DMS53 treated with DMSO at 0.1 percent for 48 hours (cell line): Measurements from ENCODE around the gene KLHDC8A.

ENCODE experiments used
- DNase-seq: peaks from one replicate; lab custom pipeline; 2025; ENCODE audit not compliant: unreplicated experiment; lab: John Stamatoyannopoulos, UW

Gene KLHDC8A

GRCh38 chr1:205345761-205346160 is 11.0 kb downstream of the KLHDC8A start:
- no peak for DNase-seq

GRCh38 chr1:205344066-205344928 is 12.4 kb downstream of the KLHDC8A start:
- DNase-seq, result peak; percentile 39

DNA sequence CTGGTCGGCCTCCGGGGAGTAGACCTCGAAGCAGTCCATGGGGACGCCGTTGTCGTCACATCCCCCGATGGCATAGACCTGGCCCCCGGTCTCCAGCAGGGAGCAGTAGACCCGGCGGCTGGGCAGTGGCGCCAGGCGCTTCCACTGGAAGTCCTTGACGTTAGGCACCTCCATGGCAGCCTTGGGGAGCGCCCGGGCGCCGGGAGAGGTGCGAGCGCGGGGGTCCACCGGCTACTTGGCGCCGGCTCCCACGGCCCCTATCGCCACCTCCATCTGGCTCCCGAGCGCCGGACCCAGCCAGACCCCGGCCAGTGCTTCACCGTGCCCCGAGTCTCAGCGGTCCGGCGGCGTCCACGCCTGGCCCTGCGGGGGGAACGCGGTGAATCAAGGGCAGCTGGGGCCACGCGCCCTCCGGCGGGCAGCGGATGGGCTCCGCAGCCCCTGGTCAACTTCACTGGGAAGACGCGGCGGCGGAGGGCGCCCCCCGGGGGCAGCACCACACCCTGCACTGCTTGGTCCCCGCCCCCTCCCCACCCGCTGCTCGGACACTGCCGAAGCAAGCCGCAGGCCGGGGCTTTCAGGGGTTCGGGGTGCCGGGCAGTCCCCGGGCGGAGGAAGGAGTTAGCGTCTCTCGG is 13.2 kb downstream of the KLHDC8A start:
- peak; percentile 14 for DNase-seq

DNA sequence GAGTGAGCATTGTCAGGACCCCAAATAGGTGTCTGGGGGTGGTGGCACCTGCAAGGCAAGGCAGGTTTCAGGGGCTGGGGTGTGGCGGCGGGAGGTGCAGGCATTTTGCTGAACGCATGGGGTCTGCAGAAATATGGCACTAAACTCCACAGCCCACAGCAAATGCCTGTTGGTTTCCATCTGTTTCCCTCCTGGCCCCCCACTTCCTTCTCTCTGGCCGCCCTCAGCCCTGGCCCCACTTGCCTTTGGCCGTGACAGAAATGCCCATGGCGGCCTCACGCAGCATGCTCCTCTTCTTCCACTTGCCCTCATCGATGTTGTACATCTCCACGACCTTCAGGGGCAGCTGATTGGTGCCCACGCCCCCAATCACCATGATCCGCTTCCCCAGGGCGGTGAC is 13.7 kb downstream of the KLHDC8A start:
- no peak for DNase-seq

GRCh38 chr1:205340676-205341075 is 16.0 kb downstream of the KLHDC8A start:
- DNase-seq, result no peak

DNA sequence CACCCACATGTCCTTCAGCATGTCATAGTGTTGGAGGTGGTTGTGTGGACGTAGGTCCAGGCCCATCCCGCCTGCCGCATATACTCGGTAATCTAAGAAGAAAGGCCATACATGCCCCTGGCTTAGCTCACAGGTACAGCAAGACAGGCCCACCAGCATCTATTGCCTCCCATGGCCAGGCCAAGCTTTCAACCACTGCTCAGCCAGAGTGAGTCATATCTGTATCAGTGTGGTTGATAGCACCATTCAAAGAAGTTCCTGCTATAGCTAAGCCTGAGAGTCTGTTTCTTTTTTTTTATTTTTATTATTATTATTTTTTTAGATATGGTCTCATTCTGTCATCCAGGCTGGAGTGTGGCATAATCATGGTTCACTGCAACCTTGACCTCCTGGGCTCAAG is 17.0 kb downstream of the KLHDC8A start:
- no peak for DNase-seq

GRCh38 chr1:205339197-205339702 is 17.5 kb downstream of the KLHDC8A start:
- DNase-seq, result no peak

- DNase-seq, result no peak
Measured at GRCh38 chr1:205338011-205338410, 18.7 kb downstream of the KLHDC8A start.

GRCh38 chr1:205337481-205337880 is 19.2 kb downstream of the KLHDC8A start:
- no peak for DNase-seq

DNA sequence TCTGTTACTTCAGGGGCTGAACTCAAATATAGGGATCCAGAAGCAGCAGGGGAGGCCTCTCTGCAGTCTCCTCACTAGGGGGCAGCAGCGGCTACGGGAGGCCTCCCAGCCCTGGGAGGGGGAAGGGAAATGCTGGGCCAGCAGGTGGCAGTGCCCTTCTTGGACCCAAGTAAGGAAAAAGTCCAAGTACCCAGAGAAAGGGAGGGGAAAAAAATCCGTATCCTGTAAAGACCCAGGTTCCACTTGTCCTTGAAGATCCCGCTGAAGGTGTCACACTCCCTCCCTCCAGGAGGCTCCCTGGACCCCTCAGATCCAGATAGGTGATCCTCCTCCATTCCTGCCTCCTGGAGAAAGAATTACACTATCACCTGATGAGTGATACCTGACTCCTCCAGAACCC is 21.0 kb downstream of the KLHDC8A start:
- DNase-seq, result peak; percentile 92

DNA sequence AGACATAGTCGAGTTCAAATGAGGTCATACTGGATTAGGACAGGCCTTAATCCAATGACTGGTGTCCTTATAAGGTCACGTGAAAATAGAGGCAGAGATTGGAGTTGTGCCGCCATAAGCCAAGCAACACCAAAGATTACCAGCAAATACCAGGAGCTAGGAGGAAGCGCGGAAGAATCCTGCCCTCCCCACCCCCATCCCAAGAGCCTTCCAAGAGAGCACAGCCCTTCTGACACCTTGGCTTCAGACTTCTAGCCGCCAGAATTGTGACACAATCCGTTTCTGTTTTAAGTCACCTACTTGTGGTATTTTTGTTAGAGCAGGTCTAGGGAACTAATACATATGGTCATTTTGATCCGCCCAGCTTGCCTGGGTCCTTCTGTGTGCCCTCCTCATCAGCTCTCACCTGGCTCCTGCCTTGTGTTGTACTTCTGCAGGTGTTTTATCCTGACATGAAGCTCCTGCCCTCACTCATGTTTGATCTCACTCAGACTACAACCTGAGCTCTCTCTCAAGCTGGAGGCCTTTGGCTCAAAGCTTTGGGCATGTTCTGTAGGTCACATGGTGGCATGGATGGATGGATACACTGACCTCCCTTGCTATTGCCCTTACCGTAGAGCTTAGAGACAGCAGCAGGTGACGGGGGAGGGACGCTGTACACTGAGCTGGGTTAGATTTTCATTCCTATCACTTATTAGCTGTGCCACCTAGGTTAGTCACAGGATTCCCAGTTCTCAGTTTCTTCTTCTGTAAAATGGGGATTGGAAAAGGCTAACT is 24.5 kb downstream of the KLHDC8A start:
- DNase-seq, result no peak

GRCh38 chr1:205330150-205330549 is 26.6 kb downstream of the KLHDC8A start:
- no peak for DNase-seq

GRCh38 chr1:205329719-205330118 is 27.0 kb downstream of the KLHDC8A start:
- no peak for DNase-seq

DNA sequence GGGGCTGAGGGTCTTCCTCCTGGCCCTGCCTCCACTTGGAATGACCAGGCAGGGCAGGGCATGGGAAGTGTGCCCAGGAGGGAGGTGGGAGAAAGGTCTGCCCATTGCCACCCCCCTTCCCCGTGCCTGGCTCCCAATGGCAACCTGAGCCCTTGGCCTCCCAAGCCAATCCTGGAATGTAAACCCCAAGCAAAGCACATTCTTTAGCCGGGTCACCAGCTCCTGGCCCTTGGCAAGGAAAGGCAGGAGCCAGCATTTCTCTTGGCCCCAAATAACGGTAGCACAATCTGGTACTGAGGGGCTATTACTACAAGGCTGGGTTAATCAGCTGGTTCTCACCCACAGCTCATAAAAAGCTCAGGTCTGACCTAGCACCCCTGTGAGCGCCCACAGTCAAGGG is 28.2 kb downstream of the KLHDC8A start:
- DNase-seq, result no peak

- no peak for DNase-seq
Measured at GRCh38 chr1:205326812-205327466, 29.8 kb downstream of the KLHDC8A start.

GRCh38 chr1:205325334-205325884 is 31.3 kb downstream of the KLHDC8A start:
- DNase-seq, result peak; percentile 76

- no peak for DNase-seq
Measured at GRCh38 chr1:205324781-205325180, 31.9 kb downstream of the KLHDC8A start.

GRCh38 chr1:205323794-205324193 is 32.9 kb downstream of the KLHDC8A start:
- no peak for DNase-seq

DNA sequence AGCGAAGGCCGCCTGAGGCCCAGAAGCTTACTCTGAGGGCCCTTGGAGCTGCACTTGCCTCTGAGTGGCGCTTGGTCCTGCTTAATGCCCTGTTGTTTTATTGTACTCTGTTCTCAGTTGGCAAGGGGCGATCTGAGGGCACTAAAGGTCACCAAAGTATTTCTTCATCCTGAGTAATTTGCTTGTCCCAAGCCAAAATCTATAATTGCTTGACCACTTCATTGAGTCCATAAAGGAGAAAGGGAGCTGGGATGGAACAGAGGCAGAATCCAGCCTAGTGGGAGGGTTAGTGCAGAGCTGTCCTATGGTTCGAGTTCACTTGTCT is 34.8 kb downstream of the KLHDC8A start:
- no peak for DNase-seq

GRCh38 chr1:205321162-205321958 is 35.4 kb downstream of the KLHDC8A start, which contains the start of gene NUAK2:
NUAK2 (minus strand) TSS chr1:205321745; CDS start chr1:205321628, 117 bp downstream.
- DNase-seq, result peak; percentile 90
